Fibroblast of peridontal ligament (primary cell): Measurements from ENCODE around the gene TMEM150B.

ENCODE experiments used
- DNase-seq: peaks from one replicate; pipeline ENCODE4 v3.0.0-alpha.2; 2010; ENCODE audit errors: extremely low read depth

Gene TMEM150B

GRCh38 chr19:55306712-55307111, 18.4 kb downstream of the TMEM150B start:
- DNase-seq: no peak

GRCh38 chr19:55305983-55306562, 19.1 kb downstream of the TMEM150B start:
- no peak for DNase-seq

GRCh38 chr19:55305491-55305890, 19.6 kb downstream of the TMEM150B start:
- DNase-seq: peak; percentile 11

GRCh38 chr19:55304980-55305379, 20.2 kb downstream of the TMEM150B start:
- DNase-seq: no peak

- no peak for DNase-seq
Observed at GRCh38 chr19:55304279-55304978, 20.7 kb downstream of the TMEM150B start.

GRCh38 chr19:55303477-55303876, 21.7 kb downstream of the TMEM150B start:
- DNase-seq: no peak

- DNase-seq: no peak
Observed at GRCh38 chr19:55302318-55302703, 22.8 kb downstream of the TMEM150B start.

- DNase-seq: peak; percentile 69
Observed at GRCh38 chr19:55301459-55302317, 23.5 kb downstream of the TMEM150B start.

GRCh38 chr19:55300886-55301458, 24.2 kb downstream of the TMEM150B start:
- DNase-seq: no peak

- DNase-seq: no peak
Observed at GRCh38 chr19:55299991-55300390, 25.1 kb downstream of the TMEM150B start.

GRCh38 chr19:55297267-55297666, 27.9 kb downstream of the TMEM150B start:
- DNase-seq: no peak

GRCh38 chr19:55289117-55289796, 35.9 kb downstream of the TMEM150B start:
- DNase-seq: no peak

GRCh38 chr19:55287361-55288079, 37.6 kb downstream of the TMEM150B start:
- no peak for DNase-seq

GRCh38 chr19:55285229-55285890, 39.8 kb downstream of the TMEM150B start:
- DNase-seq: no peak

- no peak for DNase-seq
Observed at GRCh38 chr19:55284405-55285058, 40.6 kb downstream of the TMEM150B start.

GRCh38 chr19:55283548-55284377, 41.4 kb downstream of the TMEM150B start, which contains the start of gene BRSK1:
Gene BRSK1 (plus strand): TSS chr19:55283997. CDS start chr19:55284443, 446 bp downstream.
- DNase-seq: peak; percentile 52

GRCh38 chr19:55279770-55280643, 45.1 kb downstream of the TMEM150B start, which contains the start of gene HSPBP1:
Gene HSPBP1 (minus strand): TSS chr19:55280110. CDS start chr19:55279608, 502 bp downstream.
- DNase-seq: peak; percentile 90

- no peak for DNase-seq
Observed at GRCh38 chr19:55279340-55279739, 45.8 kb downstream of the TMEM150B start.
